ENCODE data around the gene SLC26A6.

The SLC26A6 gene

DNA sequence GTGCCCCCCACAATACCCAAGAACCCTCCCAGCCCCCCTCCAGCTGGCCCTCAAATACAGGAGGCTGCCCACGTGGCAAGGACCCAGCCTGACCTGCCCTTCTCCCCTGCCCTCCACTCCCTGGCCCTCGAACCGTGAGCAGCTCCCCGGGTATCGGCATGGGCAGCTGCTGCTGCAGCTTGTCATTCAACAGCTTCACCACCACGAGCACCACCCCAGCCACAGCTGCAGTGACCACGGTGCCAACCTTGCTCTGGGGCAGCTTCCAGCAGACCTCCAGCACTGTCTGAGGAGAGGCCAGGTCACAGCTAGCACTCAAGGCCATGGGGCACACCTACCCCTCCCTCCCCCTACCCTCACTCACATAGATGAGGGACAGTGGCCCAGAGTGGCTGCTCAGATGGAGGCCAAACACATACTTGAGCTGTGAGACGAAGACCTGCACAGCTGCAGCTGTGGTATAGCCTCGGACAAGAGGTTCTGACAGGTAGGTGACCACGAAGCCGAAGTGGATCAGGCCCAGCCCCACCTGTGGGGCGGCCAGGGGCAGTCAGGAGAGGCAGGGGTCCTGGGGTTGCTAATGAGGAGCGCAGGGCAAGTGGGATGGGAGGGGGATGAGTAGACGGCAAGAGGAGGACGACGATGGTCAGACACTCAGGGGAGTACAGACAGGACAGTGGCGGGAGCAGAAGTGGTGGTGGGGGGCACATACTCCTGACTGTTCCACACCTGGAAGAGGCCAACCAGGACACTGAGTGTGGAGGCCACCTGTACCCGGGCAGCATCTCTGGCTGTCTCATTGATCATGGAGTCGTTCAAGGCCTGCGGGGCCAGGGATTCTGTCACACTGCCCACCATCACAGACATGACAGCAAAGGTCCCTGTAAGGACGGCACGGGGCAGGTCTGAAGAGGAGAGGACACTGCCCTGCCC lies 3.5 kb downstream of the SLC26A6 start:
- DNase-seq (ENCODE audit: low read depth) = no peak

DNA sequence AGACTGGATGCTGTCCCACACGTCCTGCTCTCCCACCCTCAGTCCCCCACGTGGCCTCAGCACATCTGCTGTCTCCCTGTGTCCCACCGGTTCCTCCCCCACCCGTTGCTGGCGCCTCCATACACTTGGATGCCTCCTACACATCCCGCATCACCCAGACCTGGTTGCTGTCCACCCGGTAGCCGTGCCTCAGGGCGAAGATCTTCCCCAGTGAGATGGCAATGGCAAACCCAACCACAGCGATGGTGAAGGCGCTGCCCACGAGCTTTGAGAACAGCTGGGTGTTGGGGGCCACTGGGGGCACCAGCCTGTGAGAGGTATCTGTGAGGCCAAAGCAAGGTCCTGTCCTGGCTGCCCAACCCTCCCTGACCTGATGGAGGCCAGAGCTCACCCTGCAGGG lies 4.4 kb downstream of the SLC26A6 start:
- no peak for DNase-seq (ENCODE audit: low read depth)

DNA sequence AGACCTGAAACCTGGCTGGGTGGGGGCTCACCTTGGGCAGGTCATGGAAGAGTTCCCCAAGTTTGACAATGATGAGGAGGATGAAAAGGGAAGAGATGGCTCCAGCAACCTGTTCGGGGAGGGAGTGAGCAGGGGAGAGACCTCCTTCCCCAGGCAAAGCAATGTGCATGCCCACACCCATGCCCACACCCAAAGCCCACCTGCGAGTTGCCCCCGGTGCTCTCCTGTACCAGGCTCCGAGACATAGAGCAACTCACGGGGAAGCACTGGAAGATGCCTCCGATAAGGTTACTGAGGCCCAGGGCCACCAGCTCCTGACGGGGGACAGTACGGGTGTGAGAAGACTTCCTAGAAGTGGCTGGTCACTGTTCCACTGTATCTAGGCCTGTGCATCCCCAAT lies 4.9 kb downstream of the SLC26A6 start:
- no peak for DNase-seq (ENCODE audit: low read depth)

DNA sequence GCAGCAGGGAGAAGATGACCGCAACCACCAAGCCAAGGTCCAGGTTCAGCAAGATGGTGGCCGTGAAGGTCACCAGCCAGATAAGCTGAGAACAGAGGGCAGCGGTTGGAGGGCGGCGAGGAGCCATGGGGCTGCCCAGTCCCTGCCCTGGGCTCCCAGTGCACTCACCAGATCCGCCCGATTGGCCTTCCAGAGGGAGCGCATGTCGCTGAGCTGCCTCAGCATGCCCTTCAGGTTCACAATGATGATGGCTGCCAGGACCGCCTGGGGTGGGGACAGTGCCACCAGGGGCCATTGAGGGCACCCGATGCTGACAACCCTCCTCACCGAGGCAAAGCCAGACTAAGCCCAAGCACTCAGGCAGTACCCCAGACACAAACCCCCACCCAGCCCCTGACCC lies 5.4 kb downstream of the SLC26A6 start:
- no peak for DNase-seq (ENCODE audit: low read depth)

DNA sequence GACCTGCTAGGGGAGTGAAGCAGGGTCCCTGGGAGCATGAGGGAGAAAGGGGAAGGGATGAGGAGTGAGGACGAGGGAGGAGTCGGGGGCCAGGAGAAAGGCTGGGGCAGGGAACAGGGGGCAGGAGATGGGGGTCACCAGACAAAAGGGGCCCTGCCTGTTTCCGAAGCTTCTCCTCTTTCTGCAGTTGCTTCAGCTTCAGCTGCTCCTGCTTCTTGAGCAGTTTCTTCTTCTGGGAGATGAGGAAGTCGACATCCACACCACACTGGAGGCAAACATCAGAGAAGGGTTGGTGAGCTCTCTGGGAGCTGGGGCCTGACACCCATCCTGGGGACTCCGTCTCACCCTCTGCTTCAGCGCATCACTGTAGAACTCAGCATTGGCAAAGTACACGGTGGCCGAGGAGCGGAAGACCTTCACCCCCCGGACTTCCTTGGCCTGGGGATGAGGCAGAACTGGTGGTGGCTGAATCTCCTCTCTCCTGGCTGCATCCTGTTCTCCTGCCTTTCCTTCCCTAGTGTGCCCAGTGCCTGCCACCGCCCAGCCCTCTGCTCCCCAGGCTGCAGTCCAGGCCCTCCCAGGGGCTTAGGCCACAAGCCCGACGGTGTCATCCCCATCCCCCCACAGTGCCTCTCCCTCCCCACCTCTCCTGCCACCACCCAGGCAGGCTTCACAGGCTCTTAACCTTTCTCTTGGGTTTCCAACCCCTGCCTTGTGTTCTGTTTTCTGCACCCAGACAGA lies 6.8 kb downstream of the SLC26A6 start:
- no peak for DNase-seq (ENCODE audit: low read depth)

DNA sequence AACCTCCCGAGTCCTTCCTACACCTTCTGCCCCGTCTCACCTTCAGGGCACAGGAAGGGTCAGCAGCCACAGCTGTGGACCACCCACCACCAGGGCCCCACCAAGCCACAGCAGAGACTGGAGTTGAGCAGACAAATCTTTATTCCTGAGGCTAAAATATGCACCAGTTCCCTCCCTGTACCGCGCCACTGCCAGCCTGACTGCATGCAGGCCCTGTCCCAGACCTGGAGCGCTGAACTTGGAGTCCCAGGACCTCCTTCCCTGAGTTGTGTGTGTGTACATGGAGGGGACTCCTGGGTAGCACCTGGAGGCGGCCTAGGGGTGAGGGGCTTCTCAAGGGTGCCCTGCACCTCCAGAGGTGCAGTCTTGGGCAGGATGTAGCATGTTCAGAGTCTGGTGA lies 9.7 kb downstream of the SLC26A6 start:
- DNase-seq (ENCODE audit: low read depth) = no peak

DNA sequence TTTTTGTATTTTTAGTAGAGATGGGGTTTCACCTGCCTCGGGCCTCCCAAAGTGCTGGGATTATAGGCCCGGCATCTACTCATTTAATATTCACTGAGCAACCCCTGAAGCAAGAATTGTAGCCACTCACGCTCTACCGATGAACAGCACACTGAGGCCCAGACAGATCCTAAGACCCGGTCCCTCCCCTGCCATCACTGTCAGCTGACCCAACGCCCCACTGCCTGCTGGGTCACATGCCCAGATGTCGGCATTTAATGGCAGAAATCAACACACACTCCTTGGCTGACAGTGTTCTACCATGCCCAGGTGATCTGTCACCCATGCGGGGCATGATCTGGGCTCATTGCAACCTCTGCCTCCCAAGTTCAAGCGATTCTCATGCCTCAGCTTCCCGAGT lies 10.5 kb downstream of the SLC26A6 start:
- DNase-seq (ENCODE audit: low read depth) = no peak

DNA sequence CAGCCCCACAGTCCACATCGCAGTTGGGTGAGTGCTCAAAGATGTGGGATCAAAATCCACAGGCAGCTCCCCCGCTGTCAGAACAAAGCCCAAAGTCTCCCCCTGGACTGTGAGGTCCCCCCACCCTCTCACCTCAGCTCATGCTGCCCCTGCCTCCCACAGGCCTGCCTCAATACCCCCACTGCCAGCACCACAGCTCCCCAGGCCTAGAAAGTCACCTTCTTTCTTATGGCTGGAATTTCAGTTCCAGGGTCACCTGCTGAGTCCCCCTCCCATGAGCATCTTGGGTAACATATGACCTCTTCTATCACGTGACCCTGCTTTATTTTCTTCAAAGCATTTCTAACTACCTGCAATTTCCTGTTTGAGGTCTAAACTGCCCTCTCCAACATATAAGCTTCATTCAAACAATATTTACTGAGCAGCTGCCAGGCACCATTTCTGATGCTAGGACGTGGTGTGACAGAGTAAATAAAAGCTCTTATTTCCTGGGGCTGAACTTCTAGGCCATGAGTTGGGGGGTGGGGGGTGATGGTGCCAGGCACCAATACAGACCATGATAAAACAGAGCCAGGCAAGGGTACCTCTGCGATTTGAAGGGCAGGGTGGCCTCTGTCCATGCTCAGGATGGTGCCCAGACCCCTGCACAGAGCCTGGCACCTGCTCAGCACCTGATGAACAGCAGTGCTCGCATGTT lies 11.3 kb downstream of the SLC26A6 start:
- no peak for DNase-seq (ENCODE audit: low read depth)

DNA sequence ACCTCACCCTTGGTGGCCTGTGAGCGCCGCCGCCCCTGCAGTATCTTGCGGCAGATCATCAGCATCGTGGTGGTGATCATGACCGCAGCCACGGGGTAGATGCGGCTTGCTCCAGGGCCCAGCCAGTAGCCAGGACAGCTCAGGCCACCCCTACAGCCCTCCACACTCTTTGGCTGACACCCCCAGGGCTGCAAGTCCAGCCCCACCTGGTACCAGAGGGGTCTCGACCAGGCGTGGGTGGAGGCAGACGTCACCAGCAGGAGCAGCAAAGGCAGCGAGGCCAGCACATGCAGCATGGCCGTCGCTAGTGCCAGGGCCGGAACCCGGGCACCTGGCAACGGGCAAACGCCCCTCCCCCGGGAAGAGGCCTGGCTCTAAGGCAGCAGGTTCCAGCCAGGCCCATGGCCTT lies 13.8 kb downstream of the SLC26A6 start, which contains the start of gene TMEM89:
Gene TMEM89 (minus strand): TSS at position 309 of the 409 bp plus-strand sequence. CDS start 13 bp downstream, at position 296.
- DNase-seq (ENCODE audit: low read depth) = no peak

DNA sequence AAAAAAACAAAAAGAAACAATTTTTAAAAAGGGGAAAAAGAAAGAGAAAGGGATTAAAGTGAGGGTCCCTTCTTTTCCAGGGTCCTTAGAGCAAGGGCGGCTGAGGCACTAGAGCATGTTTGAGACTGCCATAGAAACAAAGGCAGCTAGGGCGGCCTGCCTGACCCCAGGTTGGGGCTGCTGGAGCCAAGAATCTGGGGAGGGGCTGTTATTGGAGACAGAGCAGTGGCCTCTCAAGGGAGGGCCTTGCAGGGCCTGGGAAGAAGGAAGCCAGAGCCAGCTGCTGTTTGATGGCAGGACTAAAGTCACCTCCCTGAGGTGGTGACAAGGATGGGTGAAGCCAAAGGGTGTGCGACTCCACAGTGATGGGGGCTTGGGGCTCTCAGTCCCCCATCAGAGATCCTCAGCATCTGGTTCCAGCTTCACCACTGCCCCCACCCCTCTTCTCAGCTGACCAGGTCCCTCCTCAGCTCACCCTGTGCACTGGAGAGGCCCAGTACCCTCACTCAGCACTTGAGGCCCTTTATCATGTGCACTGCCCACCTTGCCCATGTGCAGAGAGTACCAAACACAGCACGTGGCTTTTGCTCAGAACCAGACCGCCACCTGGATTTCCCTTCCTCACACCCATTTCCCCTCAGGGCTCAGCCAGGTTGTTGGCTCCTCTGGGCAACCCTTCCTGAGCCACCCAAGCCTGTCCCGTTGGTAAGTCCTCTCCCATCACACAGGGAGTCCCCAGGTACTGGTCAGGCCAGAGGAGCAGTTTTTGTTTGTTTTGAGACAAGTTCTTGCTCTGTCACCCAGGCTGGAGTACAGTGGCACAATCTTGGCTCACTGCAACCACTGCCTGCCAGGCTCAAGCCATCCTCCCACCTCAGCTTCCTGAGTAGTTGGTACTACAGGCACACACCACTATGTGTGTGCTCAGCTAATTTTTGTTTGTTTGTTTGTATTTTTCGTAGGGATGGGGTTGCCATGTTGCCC lies 15.4 kb downstream of the SLC26A6 start:
- DNase-seq (ENCODE audit: low read depth) = no peak

DNA sequence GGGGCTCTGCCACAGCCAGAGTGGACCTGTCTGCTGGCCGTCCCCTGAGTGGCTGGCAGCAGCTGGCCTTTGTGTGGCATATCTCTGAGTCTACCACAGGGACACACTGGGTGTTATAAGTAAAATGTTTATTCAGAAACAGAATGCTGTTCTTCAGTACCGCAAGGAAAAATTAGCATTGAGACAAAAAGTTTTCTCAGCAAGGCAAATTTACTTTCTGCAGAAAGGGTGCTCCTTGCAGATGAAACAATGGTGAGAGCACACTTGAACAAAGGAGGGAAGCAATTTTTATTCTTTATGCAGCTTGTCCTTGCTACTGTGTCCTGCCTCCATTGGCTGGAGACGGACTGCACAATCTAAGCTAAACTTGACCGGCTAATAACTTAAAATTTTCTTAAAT lies 17.7 kb downstream of the SLC26A6 start:
- DNase-seq (ENCODE audit: low read depth) = no peak

DNA sequence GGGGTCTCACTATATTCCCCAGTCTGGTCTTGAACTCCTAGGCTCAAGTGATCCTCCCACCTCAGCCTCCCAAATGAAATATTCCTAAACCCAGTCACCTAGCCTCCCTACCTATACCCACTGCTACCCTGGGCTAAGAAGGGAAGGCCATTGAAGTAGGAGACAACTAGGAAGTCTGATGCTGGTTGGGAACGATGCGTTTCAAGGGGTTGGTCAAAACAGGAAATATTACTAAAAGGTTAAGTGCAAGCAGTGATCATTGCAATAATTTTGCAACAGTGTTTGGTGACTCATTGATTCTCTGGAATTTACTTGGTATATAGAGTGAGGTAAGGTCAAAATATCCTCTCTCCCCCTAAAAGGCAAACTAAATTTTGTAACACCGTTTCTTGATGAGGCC lies 21.2 kb downstream of the SLC26A6 start:
- no peak for DNase-seq (ENCODE audit: low read depth)

DNA sequence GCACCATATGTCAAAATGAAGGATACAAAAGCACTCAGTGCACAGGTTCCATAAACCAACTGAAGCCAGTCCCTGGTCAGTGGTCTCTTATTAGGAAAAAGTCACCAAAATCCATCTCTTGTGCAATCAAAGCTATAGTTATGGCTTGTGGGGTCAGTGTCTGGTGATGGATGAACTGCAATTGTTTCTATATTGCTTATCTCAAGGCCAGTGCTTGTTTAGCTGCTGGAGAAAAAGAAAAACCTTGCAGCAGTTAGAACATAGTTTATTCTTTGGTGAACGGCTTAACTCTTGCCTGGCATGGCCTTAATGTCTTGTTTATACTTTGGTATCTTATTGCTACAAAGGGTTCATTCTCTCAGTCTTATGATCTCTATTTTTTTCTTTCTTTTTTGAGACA lies 23.0 kb downstream of the SLC26A6 start:
- DNase-seq (ENCODE audit: low read depth) = no peak

DNA sequence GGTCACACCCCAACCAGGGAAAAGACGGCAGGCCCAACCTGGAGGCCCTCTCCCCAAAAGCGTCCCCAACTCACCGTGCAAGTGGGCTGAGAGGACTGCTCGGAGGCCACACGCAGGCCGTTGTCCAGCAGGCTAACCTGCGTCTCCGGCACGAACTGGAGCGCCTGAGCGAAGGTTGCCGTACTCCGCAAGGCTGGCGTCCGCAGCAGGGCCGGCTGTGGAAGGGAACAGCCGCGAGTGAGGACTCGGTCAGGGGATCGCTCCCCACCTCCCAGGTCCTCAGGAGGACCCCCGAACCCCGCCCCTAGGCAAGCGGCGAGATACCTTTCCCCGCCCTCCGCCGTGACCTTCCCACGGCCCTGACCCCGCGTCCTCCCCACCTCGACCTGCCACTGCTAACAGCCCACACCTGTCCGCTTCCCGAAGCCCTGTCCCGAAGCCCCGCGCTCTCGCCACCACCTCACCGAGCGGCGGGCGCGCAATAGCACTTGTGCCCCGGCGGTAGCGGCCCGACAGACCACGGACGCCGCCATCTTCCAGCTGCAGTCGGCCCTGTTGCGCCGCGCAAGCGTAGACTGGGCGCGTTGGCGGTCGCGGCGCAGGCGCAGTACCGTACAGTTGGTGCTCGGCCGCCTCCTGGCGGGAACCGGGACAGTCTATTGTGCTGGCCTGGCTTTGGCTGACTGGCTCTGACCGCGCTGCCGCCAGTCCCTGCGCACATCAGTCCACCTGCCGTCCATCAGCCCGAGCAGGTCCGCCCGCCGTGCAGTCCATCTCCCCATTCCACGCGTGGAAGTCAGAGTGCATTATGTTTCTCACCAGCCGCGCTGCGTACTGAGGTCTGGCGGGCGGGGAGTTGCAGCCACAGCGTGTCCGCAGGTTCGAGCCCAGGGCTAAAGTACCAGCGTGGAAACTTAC lies 25.9 kb downstream of the SLC26A6 start, which contains the start of gene UQCRC1:
Gene UQCRC1 (minus strand): TSS at position 559 of the 918 bp plus-strand sequence. CDS start 26 bp downstream, at position 533.
- peak; percentile 85 for DNase-seq (ENCODE audit: low read depth)

DNA sequence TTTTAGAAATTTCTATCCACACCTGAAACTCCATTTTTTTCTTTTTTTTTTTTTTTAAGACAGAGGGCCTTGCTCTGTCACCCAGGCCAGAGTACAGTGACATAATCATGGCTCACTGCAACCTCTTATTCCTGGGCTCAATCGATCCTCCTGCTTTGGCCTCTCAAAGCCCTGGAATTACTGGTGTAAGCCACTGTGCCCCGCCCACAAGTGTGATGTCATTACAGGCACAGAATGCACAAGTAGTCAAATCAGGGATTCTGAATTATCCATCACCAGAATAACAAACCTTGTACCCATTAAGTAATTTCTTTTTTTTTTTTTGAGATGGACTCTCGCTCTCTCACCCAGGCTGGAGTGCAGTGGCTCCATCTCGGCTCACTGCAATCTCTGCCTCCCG lies 27.7 kb downstream of the SLC26A6 start:
- DNase-seq (ENCODE audit: low read depth) = no peak

DNA sequence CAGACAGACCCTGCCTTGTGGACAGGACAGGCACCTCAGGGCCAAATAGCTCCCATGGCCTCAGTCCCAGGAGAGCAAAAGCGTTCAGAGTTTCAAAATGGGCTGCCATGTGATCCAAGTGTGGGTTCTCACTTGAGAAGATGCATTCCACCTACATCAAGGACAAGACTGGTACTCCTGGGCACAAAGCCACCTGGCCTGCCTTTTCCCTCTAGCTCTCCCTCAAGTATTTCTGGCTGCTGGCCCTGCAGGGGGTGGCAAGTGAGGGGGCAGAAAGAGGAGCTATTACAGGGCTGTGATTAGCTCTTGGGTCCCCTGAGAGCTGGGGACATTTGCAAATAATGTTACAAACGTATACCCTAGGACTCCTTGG lies 33.7 kb downstream of the SLC26A6 start:
- no peak for DNase-seq (ENCODE audit: low read depth)

DNA sequence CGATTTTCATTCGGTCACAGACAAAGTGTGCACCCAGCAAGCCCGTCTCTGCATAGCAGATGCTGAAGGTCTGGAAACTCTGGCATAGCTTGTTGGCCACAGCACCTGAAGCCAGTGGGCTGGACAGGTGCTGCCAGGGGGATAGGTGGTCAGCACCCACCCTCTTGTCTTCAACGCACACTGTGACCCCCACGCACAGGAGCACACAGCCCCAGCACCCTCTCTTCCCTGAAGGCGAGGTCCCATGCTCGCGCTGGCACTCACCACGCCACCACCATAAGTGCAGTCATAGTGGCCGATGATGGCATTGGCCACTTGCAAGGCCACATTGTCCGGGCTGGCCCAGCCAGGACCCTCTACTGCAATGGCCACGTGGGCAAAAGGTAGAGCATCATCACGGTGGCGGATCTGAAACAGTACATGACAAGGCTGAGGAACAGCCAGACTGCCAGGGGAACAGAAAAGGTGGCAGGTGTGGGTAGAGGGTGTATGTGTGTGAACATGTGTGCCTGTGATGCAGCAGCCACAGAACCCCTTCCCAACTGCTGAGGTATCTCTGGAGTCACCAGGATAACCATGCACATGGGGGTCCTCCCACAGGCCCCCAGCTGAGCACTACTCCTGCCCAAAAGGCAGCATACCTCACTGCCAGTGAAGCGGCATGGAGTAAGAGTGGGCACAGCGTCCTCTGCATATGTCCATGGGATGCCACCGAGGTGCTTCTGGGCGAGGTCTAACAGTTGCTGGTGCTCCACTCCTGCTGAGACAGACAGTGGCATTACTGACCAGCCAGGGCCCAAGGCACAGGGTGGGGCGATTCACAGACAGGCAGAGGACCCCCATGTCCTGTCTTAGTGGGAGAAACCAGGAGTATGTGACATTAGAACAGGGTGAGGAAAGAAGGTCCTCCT lies 34.3 kb downstream of the SLC26A6 start:
- no peak for DNase-seq (ENCODE audit: low read depth)

DNA sequence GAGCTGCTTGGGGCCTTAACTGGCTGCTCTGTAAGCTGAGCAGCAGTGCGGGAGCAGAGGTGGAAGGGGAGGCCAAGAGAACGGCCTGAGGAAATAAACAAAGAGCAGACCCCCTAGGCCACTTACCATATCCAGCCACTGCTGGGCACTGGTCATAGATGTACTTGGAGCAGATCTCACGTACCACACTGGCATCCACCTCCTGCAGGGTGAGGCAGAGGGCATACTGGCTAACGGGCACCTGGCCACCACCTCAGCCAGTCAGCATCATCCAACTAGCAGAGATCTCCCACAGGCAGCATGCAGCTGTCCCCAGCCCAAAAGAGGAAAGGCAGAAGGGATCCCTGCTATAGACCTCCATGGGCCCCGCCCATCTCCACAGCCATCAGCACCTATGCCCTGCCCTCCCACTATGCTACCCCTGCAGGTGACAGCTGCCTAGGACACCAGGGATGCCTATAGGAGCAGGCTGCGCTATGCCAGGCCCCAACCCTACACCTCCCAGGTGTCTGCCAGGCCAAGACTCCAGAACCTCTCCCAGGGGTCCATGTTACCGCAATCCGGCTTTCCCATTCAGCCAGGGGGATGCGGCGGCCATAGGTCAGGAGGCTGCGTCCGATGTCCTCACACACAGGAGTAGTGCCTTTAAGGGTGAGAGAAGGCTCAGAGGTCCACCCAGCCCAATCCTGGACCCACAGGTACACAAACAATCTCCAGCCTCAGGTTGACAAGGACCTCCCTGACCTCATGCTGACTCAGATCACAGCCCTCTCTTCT lies 35.6 kb downstream of the SLC26A6 start:
- DNase-seq (ENCODE audit: low read depth) = no peak

All from T follicular helper cell (primary cell).